ENCODE measurements around the gene HMGB2.

GRCh38 chr4:173307778-173308177 lies 26.4 kb downstream of the HMGB2 start:
- TF ChIP-seq ZNF274 (IDR thresholded peaks at IDR 0.05; ENCODE audit: low read depth, low read length), result no peak
- TF ChIP-seq YY1 (IDR thresholded peaks at IDR 0.05; ENCODE audit: insufficient read depth, insufficient read length), result no peak
- TF ChIP-seq SUZ12 (IDR thresholded peaks at IDR 0.05; ENCODE audit: extremely low read depth, insufficient read depth, insufficient read length), result no peak
